ENCODE measurements around the gene PTPRJ. TPM values are rescaled to one million over a fixed set of nuclear protein-coding genes. Genes with fewer than 3 reads are reported as not detected.

Gene PTPRJ
- total and polyA plus RNA-seq, 9 of the 15 experiments (the other 6 are each of a cell fraction or from before 2014, with no cell fraction given), result 0.56 to 10.7 (median 4.8) TPM

DNA sequence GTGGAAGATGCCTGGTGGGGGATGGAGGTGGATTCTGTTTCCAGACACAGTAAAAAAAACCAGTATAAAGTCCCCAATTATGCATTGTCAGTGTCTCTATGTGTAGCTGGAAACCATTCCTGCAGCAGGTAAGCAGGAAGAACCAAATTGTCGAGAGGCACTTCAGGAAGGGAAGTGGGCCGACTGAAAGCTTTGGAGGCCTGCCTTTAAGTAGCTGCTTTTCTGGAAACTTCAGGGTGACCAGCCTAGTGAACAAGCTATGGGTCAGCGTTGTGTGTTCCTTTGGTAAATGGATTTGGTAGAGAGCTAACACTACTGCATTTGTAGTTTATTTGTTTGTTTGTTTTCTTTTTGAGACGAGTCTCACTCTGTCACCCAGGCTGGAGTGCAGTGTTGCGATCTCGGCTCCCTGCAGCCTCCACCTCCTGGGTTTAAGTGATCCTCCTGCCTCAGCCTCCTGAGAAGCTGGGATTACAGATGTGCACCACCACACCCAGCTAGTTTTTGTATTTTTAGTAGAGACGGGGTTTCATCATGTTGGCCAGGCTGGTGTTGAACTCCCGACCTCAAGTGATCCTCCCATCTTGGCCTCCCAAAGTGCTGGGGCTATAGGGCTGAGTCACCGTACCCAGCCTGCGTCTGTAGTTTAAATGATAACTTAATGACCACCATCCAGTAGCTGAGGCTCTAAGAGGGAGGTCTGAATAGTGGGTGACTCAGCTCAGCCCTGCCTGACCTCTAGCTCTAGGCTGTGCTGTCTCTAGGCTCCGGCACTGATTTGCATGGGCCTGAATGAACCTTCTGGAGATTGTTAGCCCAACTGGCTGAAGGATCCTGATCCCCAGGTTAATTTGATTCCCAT is 12.8 kb downstream of the PTPRJ start (continued):
- TF ChIP-seq, protein P1, sequence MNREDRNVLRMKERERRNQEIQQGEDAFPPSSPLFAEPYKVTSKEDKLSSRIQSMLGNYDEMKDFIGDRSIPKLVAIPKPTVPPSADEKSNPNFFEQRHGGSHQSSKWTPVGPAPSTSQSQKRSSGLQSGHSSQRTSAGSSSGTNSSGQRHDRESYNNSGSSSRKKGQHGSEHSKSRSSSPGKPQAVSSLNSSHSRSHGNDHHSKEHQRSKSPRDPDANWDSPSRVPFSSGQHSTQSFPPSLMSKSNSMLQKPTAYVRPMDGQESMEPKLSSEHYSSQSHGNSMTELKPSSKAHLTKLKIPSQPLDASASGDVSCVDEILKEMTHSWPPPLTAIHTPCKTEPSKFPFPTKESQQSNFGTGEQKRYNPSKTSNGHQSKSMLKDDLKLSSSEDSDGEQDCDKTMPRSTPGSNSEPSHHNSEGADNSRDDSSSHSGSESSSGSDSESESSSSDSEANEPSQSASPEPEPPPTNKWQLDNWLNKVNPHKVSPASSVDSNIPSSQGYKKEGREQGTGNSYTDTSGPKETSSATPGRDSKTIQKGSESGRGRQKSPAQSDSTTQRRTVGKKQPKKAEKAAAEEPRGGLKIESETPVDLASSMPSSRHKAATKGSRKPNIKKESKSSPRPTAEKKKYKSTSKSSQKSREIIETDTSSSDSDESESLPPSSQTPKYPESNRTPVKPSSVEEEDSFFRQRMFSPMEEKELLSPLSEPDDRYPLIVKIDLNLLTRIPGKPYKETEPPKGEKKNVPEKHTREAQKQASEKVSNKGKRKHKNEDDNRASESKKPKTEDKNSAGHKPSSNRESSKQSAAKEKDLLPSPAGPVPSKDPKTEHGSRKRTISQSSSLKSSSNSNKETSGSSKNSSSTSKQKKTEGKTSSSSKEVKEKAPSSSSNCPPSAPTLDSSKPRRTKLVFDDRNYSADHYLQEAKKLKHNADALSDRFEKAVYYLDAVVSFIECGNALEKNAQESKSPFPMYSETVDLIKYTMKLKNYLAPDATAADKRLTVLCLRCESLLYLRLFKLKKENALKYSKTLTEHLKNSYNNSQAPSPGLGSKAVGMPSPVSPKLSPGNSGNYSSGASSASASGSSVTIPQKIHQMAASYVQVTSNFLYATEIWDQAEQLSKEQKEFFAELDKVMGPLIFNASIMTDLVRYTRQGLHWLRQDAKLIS (CRISPR knock-in tag; IDR thresholded peaks at IDR 0.05), result no peak
- TF ChIP-seq CEBPB (tag; IDR thresholded peaks at IDR 0.05) (peak; percentile 69), CSDE1 (IDR thresholded peaks at IDR 0.05) (no peak), GATAD2B (IDR thresholded peaks at IDR 0.05; ENCODE audit: borderline replicate concordance) (no peak; the same call in 1 of the 2 replicates), RBM17 (IDR thresholded peaks at IDR 0.05; ENCODE audit: borderline replicate concordance, low read depth, low read length) (no peak), EHMT2 (IDR thresholded peaks at IDR 0.05) (peak; percentile 33; the same call in 1 of the 2 replicates), TAL1 (IDR thresholded peaks at IDR 0.05) (peak; percentile 71), CBFA2T2 (conservative IDR thresholded peaks at IDR 0.05) (peak; percentile 82), EZH2 (IDR thresholded peaks at IDR 0.05; ENCODE audit: borderline replicate concordance, low read depth, low read length) (no peak), NFYB (IDR thresholded peaks at IDR 0.05; ENCODE audit: extremely low read depth, insufficient read length) (no peak), ZNF282 (CRISPR knock-in tag; IDR thresholded peaks at IDR 0.05) (no peak), PRMT5 (CRISPR knock-in tag; IDR thresholded peaks at IDR 0.05) (no peak), ZNF239 (CRISPR knock-in tag; IDR thresholded peaks at IDR 0.05) (no peak), EGR1 (conservative IDR thresholded peaks at IDR 0.05) (0 out of 2 replicates have a peak, but pooled peaks have one; percentile 11), NCOA2 (IDR thresholded peaks at IDR 0.05; ENCODE audit: partially characterized antibody in 2 of 2) (no peak)
- TF ChIP-seq, protein P2, sequence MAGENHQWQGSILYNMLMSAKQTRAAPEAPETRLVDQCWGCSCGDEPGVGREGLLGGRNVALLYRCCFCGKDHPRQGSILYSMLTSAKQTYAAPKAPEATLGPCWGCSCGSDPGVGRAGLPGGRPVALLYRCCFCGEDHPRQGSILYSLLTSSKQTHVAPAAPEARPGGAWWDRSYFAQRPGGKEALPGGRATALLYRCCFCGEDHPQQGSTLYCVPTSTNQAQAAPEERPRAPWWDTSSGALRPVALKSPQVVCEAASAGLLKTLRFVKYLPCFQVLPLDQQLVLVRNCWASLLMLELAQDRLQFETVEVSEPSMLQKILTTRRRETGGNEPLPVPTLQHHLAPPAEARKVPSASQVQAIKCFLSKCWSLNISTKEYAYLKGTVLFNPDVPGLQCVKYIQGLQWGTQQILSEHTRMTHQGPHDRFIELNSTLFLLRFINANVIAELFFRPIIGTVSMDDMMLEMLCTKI (IDR thresholded peaks at IDR 0.05; ENCODE audit: partially characterized antibody), result no peak
- TF ChIP-seq, protein P3, sequence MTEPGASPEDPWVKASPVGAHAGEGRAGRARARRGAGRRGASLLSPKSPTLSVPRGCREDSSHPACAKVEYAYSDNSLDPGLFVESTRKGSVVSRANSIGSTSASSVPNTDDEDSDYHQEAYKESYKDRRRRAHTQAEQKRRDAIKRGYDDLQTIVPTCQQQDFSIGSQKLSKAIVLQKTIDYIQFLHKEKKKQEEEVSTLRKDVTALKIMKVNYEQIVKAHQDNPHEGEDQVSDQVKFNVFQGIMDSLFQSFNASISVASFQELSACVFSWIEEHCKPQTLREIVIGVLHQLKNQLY (CRISPR knock-in tag; conservative IDR thresholded peaks at IDR 0.05), result no peak
- TF ChIP-seq, protein P4, sequence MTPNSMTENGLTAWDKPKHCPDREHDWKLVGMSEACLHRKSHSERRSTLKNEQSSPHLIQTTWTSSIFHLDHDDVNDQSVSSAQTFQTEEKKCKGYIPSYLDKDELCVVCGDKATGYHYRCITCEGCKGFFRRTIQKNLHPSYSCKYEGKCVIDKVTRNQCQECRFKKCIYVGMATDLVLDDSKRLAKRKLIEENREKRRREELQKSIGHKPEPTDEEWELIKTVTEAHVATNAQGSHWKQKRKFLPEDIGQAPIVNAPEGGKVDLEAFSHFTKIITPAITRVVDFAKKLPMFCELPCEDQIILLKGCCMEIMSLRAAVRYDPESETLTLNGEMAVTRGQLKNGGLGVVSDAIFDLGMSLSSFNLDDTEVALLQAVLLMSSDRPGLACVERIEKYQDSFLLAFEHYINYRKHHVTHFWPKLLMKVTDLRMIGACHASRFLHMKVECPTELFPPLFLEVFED (CRISPR knock-in tag; conservative IDR thresholded peaks at IDR 0.05), result no peak
- TF ChIP-seq, protein P5, sequence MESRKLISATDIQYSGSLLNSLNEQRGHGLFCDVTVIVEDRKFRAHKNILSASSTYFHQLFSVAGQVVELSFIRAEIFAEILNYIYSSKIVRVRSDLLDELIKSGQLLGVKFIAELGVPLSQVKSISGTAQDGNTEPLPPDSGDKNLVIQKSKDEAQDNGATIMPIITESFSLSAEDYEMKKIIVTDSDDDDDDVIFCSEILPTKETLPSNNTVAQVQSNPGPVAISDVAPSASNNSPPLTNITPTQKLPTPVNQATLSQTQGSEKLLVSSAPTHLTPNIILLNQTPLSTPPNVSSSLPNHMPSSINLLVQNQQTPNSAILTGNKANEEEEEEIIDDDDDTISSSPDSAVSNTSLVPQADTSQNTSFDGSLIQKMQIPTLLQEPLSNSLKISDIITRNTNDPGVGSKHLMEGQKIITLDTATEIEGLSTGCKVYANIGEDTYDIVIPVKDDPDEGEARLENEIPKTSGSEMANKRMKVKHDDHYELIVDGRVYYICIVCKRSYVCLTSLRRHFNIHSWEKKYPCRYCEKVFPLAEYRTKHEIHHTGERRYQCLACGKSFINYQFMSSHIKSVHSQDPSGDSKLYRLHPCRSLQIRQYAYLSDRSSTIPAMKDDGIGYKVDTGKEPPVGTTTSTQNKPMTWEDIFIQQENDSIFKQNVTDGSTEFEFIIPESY (CRISPR knock-in tag; IDR thresholded peaks at IDR 0.05), result peak; percentile 25; the same call in 1 of the 2 replicates

All from K562 (cell line).